Karpas-422 (cell line): ENCODE data around the gene NPEPL1. TPM values are rescaled to one million over a fixed set of nuclear protein-coding genes. Genes with fewer than 3 reads are reported as not detected.

Experiments
- DNase-seq: peaks from one replicate; pipeline ENCODE4 v3.0.0-alpha.2; 2015
- H2AFZ ChIP-seq: fragments of 200-600 bp; sonication (generic); 2 replicates; pipeline ENCODE4 v1.6.1; 2014; ENCODE audit warnings: antibody characterized with exemption, low read length, mixed read lengths
- H3K27ac ChIP-seq: fragments of 200-600 bp; sonication (generic); 2 replicates; pipeline ENCODE4 v1.5.1; 2014; ENCODE audit warnings: mild to moderate bottlenecking, low read length, moderate library complexity
- H3K27me3 ChIP-seq: fragments of 200-600 bp; sonication (generic); 2 replicates; pipeline ENCODE4 v1.6.1; 2014; ENCODE audit warnings: low read length, mixed read lengths
- H3K36me3 ChIP-seq: fragments of 200-600 bp; sonication (generic); 2 replicates; pipeline ENCODE4 v1.6.1; 2014; ENCODE audit warnings: low read length, mixed read lengths; ENCODE audit not compliant: insufficient read depth
- H3K4me1 ChIP-seq: fragments of 200-600 bp; sonication (generic); 2 replicates; pipeline ENCODE4 v1.6.1; 2014; ENCODE audit warnings: mild to moderate bottlenecking, low read length, mixed read lengths
- H3K4me2 ChIP-seq: fragments of 200-600 bp; sonication (generic); 2 replicates; pipeline ENCODE4 v1.6.1; 2014; ENCODE audit warnings: low read length, low read depth, mild to moderate bottlenecking; ENCODE audit not compliant: poor library complexity, severe bottlenecking
- H3K4me3 ChIP-seq: fragments of 200-600 bp; sonication (generic); 2 replicates; pipeline ENCODE4 v1.5.1; 2014; ENCODE audit warnings: mild to moderate bottlenecking, antibody characterized with exemption, low read length, mixed read lengths
- H3K79me2 ChIP-seq: fragments of 200-600 bp; sonication (generic); 2 replicates; pipeline ENCODE4 v1.6.1; 2014; ENCODE audit warnings: mild to moderate bottlenecking, low read length, mixed read lengths
- H3K9ac ChIP-seq: fragments of 200-600 bp; sonication (generic); 2 replicates; pipeline ENCODE4 v1.6.0; 2014; ENCODE audit warnings: low read length
- H3K9me2 ChIP-seq: fragments of 200-600 bp; sonication (generic), shearing (Covaris generic); replicated peaks from 2 replicates; pipeline ENCODE4 v1.6.0; 2014; ENCODE audit warnings: mild to moderate bottlenecking, low read length, moderate library complexity; ENCODE audit not compliant: insufficient read depth
- H3K9me3 ChIP-seq: fragments of 300-700, 200-600 bp; sonication (generic); 2 replicates; pipeline ENCODE4 v1.6.1; 2014; ENCODE audit warnings: low read length, mixed read lengths
- H4K20me1 ChIP-seq: fragments of 200-600 bp; sonication (generic); 2 replicates; pipeline ENCODE4 v1.6.1; 2014; ENCODE audit warnings: mild to moderate bottlenecking, antibody characterized with exemption, low read length, low read depth; ENCODE audit not compliant: insufficient read depth
- total RNA-seq: library from RNA; depleted of rRNA; stranded (reverse); fragments of >200 nt; shearing (Covaris generic); gene quantifications from 2 replicates; pipeline ENCODE4 v1.2.3, GENCODE V29; 2014; ENCODE audit warnings: low replicate concordance

Gene NPEPL1
- total RNA-seq, 1 experiment from 2014 or later = 16.8 TPM

GRCh38 chr20:58697867-58698703, 5.5 kb downstream of the NPEPL1 start:
- peaks cover 13% of the 10 kb centered on the region for H3K79me2 ChIP-seq
- H3K9me3 ChIP-seq = no peaks in the 10 kb centered on the region
- H3K27me3 ChIP-seq = no peaks in the 10 kb centered on the region
- H3K27ac ChIP-seq = no peak overlapping the region
- peaks cover 10% of the 10 kb centered on the region for H3K4me1 ChIP-seq
- H3K9me2 ChIP-seq = no peaks in the 10 kb centered on the region
- H3K4me2 ChIP-seq = no peak overlapping the region
- H3K36me3 ChIP-seq = peaks cover 3% of the 10 kb centered on the region
- no peak for DNase-seq
- H3K9ac ChIP-seq = no peak overlapping the region
- H2AFZ ChIP-seq = no peak overlapping the region
- H3K4me3 ChIP-seq = no peak overlapping the region
- no peaks in the 10 kb centered on the region for H4K20me1 ChIP-seq

DNA sequence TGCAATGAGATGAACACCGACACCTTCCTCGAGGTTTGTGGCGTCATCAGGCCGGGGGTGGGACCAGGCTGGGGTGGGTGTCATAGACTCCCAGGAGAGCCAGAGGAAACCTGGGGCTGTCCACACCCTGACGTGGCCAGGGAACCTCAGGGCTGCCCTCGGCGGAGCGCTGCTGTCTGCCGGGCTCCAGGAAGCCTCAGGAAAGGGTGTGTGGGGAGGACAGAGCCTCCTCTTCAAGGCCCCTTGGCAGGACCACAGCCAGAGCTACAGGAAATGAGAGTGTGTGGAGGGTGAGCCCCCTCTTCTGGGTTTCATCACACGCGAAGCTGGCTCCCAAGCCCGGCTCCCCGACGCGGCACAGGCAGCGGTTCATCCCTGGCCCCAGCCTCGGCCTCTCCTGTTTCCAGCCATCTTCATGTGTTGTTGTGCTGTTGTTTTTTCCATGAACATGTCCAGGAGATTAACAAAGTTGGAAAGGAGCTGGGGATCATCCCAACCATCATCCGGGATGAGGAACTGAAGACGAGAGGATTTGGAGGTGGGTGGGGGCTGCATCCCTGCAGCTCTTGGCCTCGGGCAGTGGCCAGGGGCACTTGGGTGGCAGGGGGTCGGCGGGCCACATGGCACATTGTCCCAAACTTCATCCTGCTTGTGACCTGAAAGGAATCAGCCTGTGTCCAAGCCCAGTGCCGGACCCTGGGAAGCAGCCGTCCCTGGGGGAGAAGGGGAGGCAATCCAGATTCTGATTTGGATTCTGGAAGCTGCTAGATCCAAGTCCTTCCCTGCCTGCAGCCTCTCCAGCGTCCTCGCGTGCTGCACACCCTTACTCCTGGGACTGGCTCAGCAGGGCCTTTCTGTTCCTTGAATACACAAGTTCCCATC, 6.4 kb downstream of the NPEPL1 start:
- no peak for DNase-seq
- Histone ChIP-seq H4K20me1 (no peaks in the 10 kb centered on the region), H3K9me2 (no peaks in the 10 kb centered on the region), H3K27me3 (no peaks in the 10 kb centered on the region), H2AFZ (no peak overlapping the region), H3K9me3 (no peaks in the 10 kb centered on the region), H3K4me2 (no peak overlapping the region), H3K79me2 (peaks cover 5% of the 10 kb centered on the region), H3K36me3 (peaks cover 8% of the 10 kb centered on the region), H3K9ac (no peak overlapping the region), H3K27ac (no peak overlapping the region), H3K4me1 (peaks cover under 1% of the 10 kb centered on the region), H3K4me3 (no peak overlapping the region)

DNA sequence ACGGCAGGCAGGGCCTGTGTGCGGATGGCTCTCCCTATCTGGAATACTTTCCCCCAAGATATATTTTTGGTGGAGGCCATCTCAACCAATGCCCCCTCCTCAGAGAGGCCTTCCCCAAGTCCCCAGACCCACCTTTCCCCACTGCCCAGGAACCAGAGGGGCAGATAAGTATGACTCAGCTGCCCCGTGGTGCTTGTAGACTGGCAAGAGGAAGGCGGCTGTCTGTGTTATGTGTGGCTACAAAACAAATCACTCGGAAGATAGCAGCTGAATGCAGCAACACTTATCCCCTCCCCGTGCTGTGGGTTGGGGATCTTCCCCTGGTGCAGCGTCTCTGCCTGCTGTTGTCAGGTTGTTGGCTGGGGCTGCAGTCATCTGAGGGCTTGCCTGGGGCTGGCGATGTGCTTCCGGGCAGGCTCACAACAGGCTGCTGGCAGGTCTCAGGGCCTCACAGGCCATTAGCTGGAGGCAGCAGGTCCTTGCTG, 7.1 kb downstream of the NPEPL1 start:
- Histone ChIP-seq H3K9me2 (no peaks in the 10 kb centered on the region), H3K4me1 (no peaks in the 10 kb centered on the region), H3K79me2 (0 out of 2 replicates have a peak, but pooled peaks cover 2% of the 10 kb centered on the region), H3K4me2 (no peak overlapping the region), H2AFZ (no peak overlapping the region), H4K20me1 (no peaks in the 10 kb centered on the region), H3K9ac (no peak overlapping the region), H3K27ac (no peak overlapping the region), H3K36me3 (peaks cover 14% of the 10 kb centered on the region), H3K9me3 (no peaks in the 10 kb centered on the region), H3K27me3 (no peaks in the 10 kb centered on the region), H3K4me3 (no peak overlapping the region)
- DNase-seq = no peak

GRCh38 chr20:58700121-58700821, 7.7 kb downstream of the NPEPL1 start:
- Histone ChIP-seq H3K27ac (no peak overlapping the region), H4K20me1 (no peaks in the 10 kb centered on the region)

DNA sequence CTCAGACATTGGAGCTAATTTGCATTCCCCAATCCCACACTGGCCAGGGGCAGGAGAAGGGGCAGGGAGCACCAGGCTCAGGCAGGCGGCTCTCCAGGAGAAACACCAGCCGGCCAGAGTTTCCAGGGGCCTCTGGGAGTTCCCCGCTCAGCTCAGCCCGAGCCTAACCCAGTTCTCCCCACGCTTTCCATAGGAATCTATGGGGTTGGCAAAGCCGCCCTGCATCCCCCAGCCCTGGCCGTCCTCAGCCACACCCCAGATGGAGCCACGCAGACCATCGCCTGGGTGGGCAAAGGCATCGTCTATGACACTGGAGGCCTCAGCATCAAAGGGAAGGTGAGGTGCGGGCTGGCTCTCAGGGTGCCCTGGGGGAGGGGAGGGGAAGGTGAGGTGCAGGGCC, 8.2 kb downstream of the NPEPL1 start:
- H2AFZ ChIP-seq = no peak overlapping the region
- H3K9me2 ChIP-seq = no peaks in the 10 kb centered on the region
- no peak overlapping the region for H3K4me2 ChIP-seq
- H3K27me3 ChIP-seq = no peaks in the 10 kb centered on the region
- no peaks in the 10 kb centered on the region for H3K9me3 ChIP-seq
- H3K9ac ChIP-seq = no peak overlapping the region
- peaks cover 17% of the 10 kb centered on the region; the same call in 1 of the 2 replicates for H3K36me3 ChIP-seq
- no peaks in the 10 kb centered on the region for H3K4me1 ChIP-seq
- no peaks in the 10 kb centered on the region for H4K20me1 ChIP-seq
- no peaks in the 10 kb centered on the region for H3K79me2 ChIP-seq
- H3K27ac ChIP-seq = no peak overlapping the region
- no peak overlapping the region for H3K4me3 ChIP-seq
- DNase-seq = no peak

More at GRCh38 chr20:58700121-58700821, 7.7 kb downstream of the NPEPL1 start:
- no peaks in the 10 kb centered on the region for H3K4me1 ChIP-seq
- no peaks in the 10 kb centered on the region for H3K9me2 ChIP-seq
- DNase-seq = no peak
- H2AFZ ChIP-seq = no peak overlapping the region
- H3K9ac ChIP-seq = no peak overlapping the region
- H3K9me3 ChIP-seq = no peaks in the 10 kb centered on the region
- H3K79me2 ChIP-seq = no peaks in the 10 kb centered on the region
- H3K36me3 ChIP-seq = peaks cover 17% of the 10 kb centered on the region; the same call in 1 of the 2 replicates
- no peak overlapping the region for H3K4me2 ChIP-seq
- H3K4me3 ChIP-seq = no peak overlapping the region
- no peaks in the 10 kb centered on the region for H3K27me3 ChIP-seq

- H3K9ac ChIP-seq = no peak overlapping the region
- H3K27ac ChIP-seq = no peak overlapping the region
- H4K20me1 ChIP-seq = no peaks in the 10 kb centered on the region
- H2AFZ ChIP-seq = no peak overlapping the region
- peaks cover 17% of the 10 kb centered on the region; the same call in 1 of the 2 replicates for H3K36me3 ChIP-seq
- H3K27me3 ChIP-seq = no peaks in the 10 kb centered on the region
- H3K4me3 ChIP-seq = no peak overlapping the region
- no peaks in the 10 kb centered on the region for H3K9me2 ChIP-seq
- H3K79me2 ChIP-seq = no peaks in the 10 kb centered on the region
- H3K9me3 ChIP-seq = no peaks in the 10 kb centered on the region
- no peak overlapping the region for H3K4me2 ChIP-seq
- no peak for DNase-seq
- H3K4me1 ChIP-seq = no peaks in the 10 kb centered on the region
These were observed 9.0 kb downstream of the NPEPL1 start for GRCh38 chr20:58701431-58702160.

- no peak for DNase-seq
- Histone ChIP-seq H3K27me3 (no peaks in the 10 kb centered on the region), H3K4me2 (no peak overlapping the region), H3K9me3 (no peaks in the 10 kb centered on the region), H2AFZ (no peak overlapping the region), H3K27ac (no peak overlapping the region), H3K9ac (no peak overlapping the region), H3K79me2 (no peaks in the 10 kb centered on the region), H3K4me3 (no peak overlapping the region), H3K4me1 (no peaks in the 10 kb centered on the region), H3K9me2 (no peaks in the 10 kb centered on the region), H4K20me1 (no peaks in the 10 kb centered on the region), H3K36me3 (peaks cover 17% of the 10 kb centered on the region; the same call in 1 of the 2 replicates)
These were observed 9.5 kb downstream of the NPEPL1 start for GRCh38 chr20:58702161-58702510.
